HG02938 (cell line): ENCODE results near the gene CHRD.
"Not testable (repeated sequence)": the region's sequence is repeated elsewhere in the genome, so short reads cannot be mapped to it uniquely, and the experiment has no call there.

Source experiments
- ATAC-seq: cut with Tn5 transposase; IDR thresholded peaks from one replicate; pipeline ENCODE4 v1.9.1; 2021; ENCODE audit warnings: mild to moderate bottlenecking, moderate library complexity; ENCODE audit not compliant: unreplicated experiment

CHRD gene

GRCh38 chr3:184414418-184415202, 34.8 kb downstream of the CHRD start:
- no peak for ATAC-seq

- ATAC-seq = no peak
Measured at GRCh38 chr3:184415203-184415490, 35.3 kb downstream of the CHRD start.

DNA sequence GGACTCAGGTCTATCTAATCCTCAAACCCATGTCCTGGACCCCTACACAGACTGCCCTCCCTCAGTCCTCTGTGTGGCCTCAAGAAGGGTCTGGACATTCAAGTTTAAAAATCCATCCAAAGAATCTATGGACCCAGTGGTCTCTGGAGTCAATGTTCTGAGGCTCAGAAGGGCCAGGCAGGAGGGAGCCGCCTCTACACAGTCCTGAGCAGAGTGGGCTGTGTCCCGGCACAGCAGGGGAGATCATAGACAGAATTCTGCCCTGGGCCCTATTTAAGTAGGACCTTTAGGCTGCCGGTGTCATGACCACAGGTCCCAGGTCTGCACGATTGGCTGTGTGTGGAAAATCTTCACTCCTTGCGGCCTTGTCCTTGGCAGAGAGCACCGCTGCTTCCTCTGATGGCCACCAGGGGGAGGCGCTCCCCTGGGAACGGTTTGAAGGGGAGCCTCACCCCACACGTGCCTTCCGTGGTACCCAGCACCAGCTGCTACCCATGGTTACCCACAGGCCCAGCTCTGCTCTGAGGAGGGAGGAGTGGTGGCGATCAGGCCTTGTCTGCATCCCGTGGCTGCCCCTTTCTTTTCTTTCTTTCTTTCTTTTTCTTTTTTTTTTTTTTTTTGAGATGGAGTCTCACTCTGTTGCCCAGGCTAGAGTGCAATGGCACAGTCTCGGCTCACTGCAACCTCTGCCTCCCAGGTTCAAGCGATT, 37.9 kb downstream of the CHRD start:
- peak; percentile 64 for ATAC-seq

- no peak for ATAC-seq
Measured at GRCh38 chr3:184419171-184419570, 39.3 kb downstream of the CHRD start.

DNA sequence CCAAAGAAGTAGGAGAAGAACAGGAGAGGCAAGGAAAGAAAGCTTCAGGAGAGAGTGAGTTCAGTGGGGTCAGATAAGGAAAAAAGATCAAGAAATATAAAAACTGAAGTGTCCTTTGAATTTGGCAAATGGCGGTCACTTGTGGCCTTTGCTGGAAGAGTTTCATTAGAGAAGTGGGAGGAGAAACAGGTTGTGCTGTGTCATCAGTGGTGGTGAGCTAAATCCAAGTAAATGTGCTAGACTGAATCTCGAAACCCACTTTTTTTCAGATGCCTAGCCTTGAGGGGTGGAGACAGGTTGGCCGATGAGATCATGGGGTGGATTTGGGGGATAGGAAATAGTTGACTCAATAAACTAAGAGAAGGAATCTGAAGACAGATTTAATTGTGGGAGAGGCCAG, 43.7 kb downstream of the CHRD start:
- ATAC-seq = no peak

DNA sequence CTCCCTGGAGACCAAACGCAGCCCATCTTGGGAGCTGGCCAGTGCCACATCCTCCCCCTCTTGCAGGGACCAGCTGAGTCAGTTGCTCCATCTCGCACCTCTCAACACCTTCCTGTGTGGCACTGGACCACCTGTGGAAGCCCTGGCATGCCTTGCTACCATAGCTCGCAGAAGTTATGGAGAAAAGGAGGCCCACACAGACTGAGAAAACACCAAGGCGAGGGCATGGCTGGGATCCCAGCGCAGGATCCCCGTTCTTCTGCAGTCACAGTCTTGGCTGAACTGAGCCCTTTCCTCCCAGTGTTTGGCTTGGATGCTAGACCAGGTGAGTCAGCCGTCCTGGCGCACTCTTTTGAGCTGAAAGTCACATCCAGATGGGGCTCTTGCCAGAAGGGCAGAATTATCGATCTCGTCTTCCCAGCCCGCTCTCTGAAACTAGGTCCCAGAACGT, 46.9 kb downstream of the CHRD start:
- ATAC-seq = no peak

GRCh38 chr3:184428561-184429175, 48.8 kb downstream of the CHRD start:
- ATAC-seq = no peak

GRCh38 chr3:184429786-184430185, 49.9 kb downstream of the CHRD start:
- ATAC-seq = no peak

DNA sequence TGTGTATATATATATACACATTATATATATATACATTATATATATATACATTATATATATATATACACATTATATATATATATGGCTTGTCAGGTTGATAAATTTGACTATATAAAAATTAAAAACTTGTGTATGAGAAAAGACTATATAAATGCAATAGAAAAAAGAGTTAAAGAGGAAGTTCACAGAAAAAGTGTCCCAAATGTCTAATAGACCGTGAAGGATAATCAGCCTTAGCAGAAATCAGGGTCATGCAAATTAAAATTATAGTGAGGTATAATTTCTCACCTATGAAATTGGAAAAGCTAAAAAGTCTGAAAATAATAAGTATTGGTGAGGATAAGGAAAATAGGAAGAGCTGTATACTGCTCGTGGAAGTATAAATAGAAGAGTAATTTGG, 51.1 kb downstream of the CHRD start:
- ATAC-seq = no peak

DNA sequence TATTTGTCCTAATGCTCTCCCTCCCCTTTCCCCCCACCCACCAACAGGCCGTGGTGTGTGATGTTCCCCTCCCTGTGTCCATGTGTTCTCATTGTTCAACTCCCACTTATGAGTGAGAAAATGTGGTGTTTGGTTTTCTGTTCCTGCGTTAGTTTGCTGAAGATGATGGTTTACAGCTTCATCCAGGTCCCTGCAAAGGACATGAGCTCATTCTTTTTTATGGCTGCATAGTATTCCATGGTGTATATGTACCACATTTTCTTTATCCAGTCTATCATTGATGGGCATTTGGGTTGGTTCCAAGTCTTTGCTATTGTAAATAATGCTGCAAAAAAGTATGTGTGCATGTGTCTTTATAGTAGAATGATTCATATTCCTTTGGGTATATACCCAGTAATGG, 53.3 kb downstream of the CHRD start:
- ATAC-seq = not testable (repeated sequence)

- ATAC-seq = no peak
Measured at GRCh38 chr3:184439096-184439495, 59.2 kb downstream of the CHRD start.
